ENCODE results near the gene RBM7.

RBM7 gene

DNA sequence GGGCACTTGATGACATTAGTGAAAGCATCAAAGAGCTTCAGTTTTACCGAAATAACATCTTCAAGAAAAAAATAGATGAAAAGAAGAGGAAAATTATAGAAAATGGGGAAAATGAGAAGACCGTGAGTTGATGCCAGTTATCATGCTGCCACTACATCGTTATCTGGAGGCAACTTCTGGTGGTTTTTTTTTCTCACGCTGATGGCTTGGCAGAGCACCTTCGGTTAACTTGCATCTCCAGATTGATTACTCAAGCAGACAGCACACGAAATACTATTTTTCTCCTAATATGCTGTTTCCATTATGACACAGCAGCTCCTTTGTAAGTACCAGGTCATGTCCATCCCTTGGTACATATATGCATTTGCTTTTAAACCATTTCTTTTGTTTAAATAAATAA is 49.4 kb downstream of the RBM7 start:
- no peak for DNase-seq

DNA sequence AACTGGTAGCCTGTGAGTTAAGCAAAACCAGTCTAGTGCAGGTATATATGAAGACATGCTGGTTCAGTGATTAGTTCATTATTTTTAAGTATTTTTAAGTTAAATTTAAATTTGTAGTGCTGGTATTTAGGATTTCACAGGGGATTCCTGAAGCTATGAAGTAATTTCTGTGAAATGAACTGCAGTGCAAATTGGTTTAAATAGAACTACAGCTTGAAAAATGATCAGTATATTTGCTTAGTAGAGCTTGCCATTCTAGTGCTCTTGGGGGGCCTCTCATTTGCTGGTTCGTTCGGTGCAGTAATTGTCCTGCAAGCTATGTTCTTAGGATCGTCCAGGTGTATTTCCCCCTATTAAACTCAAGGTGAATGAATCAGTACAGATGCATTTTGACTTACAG is 51.9 kb downstream of the RBM7 start:
- DNase-seq: no peak
